ENCODE measurements around the gene DYSF. TPM values are rescaled to one million over a fixed set of nuclear protein-coding genes. Genes with fewer than 3 reads are reported as not detected.

DYSF gene
- total RNA-seq, 1 donor from 2014 or later: 42.8 TPM

DNA sequence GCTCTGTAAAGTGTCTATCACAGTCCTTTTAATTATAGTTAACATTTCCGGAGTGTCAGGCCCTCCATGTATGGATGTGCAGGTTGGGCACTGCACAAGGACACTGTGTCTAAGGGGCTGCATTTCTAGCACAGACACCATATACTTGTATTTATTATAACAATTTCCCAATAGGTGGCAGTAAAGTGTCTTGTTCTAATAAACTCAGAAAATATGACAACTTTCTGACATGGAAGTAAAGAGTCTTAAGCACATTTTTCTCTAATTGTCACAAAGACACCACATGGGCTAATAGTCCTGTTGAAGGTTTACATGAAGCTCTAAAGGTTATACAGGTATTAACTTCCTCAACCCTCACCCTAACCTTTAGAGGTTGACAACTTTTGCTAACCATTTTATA, 156.6 kb downstream of the DYSF start:
- TF ChIP-seq, protein P1, sequence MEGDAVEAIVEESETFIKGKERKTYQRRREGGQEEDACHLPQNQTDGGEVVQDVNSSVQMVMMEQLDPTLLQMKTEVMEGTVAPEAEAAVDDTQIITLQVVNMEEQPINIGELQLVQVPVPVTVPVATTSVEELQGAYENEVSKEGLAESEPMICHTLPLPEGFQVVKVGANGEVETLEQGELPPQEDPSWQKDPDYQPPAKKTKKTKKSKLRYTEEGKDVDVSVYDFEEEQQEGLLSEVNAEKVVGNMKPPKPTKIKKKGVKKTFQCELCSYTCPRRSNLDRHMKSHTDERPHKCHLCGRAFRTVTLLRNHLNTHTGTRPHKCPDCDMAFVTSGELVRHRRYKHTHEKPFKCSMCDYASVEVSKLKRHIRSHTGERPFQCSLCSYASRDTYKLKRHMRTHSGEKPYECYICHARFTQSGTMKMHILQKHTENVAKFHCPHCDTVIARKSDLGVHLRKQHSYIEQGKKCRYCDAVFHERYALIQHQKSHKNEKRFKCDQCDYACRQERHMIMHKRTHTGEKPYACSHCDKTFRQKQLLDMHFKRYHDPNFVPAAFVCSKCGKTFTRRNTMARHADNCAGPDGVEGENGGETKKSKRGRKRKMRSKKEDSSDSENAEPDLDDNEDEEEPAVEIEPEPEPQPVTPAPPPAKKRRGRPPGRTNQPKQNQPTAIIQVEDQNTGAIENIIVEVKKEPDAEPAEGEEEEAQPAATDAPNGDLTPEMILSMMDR (IDR thresholded peaks at IDR 0.05; ENCODE audit: insufficient read depth, low read length, poor library complexity, severe bottlenecking): peak; percentile 15
- no peaks in the 10 kb centered on the region for H3K36me3 ChIP-seq (ENCODE audit: control insufficient read depth, insufficient read depth, low read length)
- no peak for DNase-seq (ENCODE audit: low read depth)
- no peaks in the 10 kb centered on the region for H3K27me3 ChIP-seq (ENCODE audit: control insufficient read depth, insufficient read depth, low read length)
- no peak overlapping the region for H3K4me3 ChIP-seq (ENCODE audit: low read depth, low read length)

DNA sequence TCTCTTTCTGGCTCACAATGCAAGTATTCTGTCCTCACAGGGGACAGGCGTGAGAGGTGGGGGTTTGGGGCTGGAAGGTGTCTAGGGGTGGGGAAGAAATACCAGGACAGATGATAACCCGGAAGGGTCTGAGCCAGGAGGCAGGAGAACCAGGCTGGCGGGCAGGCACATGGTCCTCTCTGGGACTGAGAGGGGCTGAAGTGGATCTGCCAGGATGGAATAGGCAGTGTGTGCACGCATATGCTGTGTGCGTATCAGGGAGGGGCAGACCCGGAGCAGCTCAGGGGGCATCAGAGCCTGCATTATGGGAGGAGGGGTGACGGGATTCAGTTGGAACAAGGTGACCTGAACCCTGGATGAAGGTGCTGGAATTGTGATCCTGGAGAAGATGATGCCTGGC, 157.3 kb downstream of the DYSF start:
- H3K27me3 ChIP-seq (ENCODE audit: control insufficient read depth, insufficient read depth, low read length): no peaks in the 10 kb centered on the region
- DNase-seq (ENCODE audit: low read depth): no peak
- TF ChIP-seq, protein P1 (IDR thresholded peaks at IDR 0.05; ENCODE audit: insufficient read depth, low read length, poor library complexity, severe bottlenecking): no peak
- no peak overlapping the region for H3K4me3 ChIP-seq (ENCODE audit: low read depth, low read length)
- no peaks in the 10 kb centered on the region for H3K36me3 ChIP-seq (ENCODE audit: control insufficient read depth, insufficient read depth, low read length)

DNA sequence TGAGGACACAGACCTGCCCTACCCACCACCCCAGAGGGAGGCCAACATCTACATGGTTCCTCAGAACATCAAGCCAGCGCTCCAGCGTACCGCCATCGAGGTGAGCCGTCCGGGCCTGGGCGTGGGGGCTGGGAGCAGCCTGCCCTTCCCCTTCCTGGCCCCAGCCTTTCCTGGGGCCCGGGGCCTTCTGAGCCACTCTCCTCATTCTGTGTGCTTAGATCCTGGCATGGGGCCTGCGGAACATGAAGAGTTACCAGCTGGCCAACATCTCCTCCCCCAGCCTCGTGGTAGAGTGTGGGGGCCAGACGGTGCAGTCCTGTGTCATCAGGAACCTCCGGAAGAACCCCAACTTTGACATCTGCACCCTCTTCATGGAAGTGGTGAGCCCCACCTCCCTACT, 157.9 kb downstream of the DYSF start:
- H3K36me3 ChIP-seq (ENCODE audit: control insufficient read depth, insufficient read depth, low read length): no peaks in the 10 kb centered on the region
- H3K4me3 ChIP-seq (ENCODE audit: low read depth, low read length): no peak overlapping the region
- no peaks in the 10 kb centered on the region for H3K27me3 ChIP-seq (ENCODE audit: control insufficient read depth, insufficient read depth, low read length)
- TF ChIP-seq, protein P1 (IDR thresholded peaks at IDR 0.05; ENCODE audit: insufficient read depth, low read length, poor library complexity, severe bottlenecking): no peak
- no peak for DNase-seq (ENCODE audit: low read depth)

DNA sequence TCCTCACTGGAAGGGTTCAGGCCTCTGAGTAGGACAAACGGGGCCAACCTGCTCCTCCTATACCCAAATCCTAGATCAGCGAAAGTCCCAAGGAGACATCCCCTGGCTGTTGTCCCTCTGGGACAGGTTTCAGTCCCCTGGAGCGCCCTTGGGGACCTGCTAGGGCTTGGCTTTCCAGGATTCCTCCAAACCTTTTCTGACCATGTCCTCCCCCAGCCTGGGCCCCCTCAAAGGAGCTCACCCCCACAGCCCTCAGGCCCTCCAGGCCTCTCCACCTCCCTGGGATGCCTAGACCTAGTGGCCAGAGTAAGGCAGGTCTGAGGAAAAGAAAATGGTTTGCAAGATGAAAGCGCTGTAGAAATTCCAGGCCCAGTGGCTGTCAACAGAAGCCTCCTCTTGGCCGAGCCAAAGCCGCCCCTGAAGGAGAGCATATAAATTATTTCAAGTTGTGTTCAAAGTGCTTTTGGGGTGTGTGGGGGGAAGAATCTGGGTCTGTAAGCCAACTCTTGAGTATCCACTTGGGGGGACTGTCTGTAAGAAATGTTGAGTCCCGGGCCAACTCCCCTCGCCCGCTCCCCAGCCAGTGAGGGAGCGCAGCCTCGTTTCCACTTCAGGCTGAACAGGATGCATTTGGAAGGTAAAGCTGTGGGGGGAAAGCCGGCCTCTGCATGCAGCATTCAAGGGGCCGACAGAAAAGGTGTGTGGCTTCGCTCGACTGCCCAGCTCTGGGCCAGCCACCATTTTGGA, 158.6 kb downstream of the DYSF start:
- no peak for DNase-seq (ENCODE audit: low read depth)
- Histone ChIP-seq H3K4me3 (ENCODE audit: low read depth, low read length) (no peak overlapping the region), H3K36me3 (ENCODE audit: control insufficient read depth, insufficient read depth, low read length) (no peaks in the 10 kb centered on the region), H3K27me3 (ENCODE audit: control insufficient read depth, insufficient read depth, low read length) (no peaks in the 10 kb centered on the region)
- TF ChIP-seq, protein P1 (IDR thresholded peaks at IDR 0.05; ENCODE audit: insufficient read depth, low read length, poor library complexity, severe bottlenecking): no peak

DNA sequence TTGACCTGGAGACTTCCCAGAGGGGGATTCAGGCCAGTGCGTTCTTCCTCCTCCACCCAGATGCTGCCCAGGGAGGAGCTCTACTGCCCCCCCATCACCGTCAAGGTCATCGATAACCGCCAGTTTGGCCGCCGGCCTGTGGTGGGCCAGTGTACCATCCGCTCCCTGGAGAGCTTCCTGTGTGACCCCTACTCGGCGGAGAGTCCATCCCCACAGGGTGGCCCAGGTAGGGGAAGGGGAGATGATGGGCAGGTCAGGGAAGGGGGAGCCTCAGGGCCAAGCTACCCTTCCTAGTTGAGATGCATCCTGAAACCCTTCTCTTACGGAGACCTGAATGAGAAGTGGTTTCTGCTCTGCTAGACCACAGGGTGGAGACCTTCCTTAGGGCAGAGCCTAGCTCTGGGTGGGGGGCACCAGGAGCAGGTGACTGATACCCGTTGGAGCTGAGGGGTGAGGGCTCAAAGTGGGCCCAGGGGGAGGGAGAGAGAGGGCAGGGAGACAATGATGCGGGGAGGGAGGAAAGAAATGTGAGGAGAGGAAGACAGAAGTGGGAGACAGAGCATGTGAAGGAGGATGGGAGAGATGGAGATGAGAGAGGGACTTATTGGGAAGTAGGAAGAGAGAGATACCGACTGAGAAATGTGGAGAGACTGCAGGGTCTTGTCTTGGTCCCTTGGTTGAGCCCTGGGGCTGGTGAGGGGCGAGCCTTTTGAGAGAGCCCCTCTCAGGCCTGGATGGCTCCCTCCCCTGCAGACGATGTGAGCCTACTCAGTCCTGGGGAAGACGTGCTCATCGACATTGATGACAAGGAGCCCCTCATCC, 159.4 kb downstream of the DYSF start:
- H3K4me3 ChIP-seq (ENCODE audit: low read depth, low read length): no peak overlapping the region
- H3K27me3 ChIP-seq (ENCODE audit: control insufficient read depth, insufficient read depth, low read length): no peaks in the 10 kb centered on the region
- H3K36me3 ChIP-seq (ENCODE audit: control insufficient read depth, insufficient read depth, low read length): no peaks in the 10 kb centered on the region
- no peak for DNase-seq (ENCODE audit: low read depth)
- TF ChIP-seq, protein P1 (IDR thresholded peaks at IDR 0.05; ENCODE audit: insufficient read depth, low read length, poor library complexity, severe bottlenecking): no peak
